ENCODE data around the gene BPIFA1.

Gene BPIFA1

DNA sequence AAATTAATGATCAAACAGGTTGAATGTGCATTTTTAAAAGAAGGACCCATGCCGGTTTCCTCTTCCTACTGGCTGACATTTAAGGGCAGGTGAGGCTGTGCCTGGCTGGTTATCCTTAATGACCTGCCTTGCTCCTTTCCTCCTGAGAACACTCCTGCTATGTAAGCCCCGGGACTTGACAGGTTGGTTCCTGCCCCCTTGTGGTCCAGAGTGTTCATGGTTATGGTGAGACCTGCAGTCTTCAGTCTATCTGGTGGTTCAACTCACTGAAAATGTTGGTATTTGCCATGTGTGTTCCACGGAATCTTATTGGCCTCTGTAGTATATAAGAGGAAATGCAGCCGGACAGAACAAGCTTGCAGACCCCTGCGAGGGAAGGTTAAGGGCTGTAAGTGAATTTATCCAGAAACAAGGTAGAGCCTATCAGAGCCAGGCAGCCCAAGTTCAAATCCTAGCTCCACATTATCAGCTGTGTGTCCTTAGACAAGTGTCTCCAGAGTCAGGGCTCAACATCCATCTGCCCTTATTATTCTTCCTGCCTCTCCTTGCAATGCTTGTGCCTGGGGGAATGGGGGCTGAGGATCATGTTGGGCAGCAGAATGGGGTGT lies 23.9 kb upstream of the BPIFA1 start:
- Histone ChIP-seq H2AFZ (ENCODE audit: low read depth, low read length) (no peak overlapping the region), H3K27me3 (ENCODE audit: insufficient read depth, low read length, poor library complexity) (peaks cover 8% of the 10 kb centered on the region), H3K36me3 (ENCODE audit: insufficient read depth, low read length) (no peaks in the 10 kb centered on the region), H3K4me3 (ENCODE audit: low read depth in 1 of 2, low read length in 2 of 2) (no peak overlapping the region), H3K9me3 (ENCODE audit: insufficient read depth, low read length, severe bottlenecking) (no peaks in the 10 kb centered on the region), H3K9ac (ENCODE audit: low read depth, low read length) (no peak overlapping the region), H4K20me1 (ENCODE audit: insufficient read depth, low read length) (no peaks in the 10 kb centered on the region), H3K4me2 (ENCODE audit: insufficient read depth, low read length) (no peak overlapping the region), H3K27ac (ENCODE audit: low read length) (no peak overlapping the region), H3K4me1 (ENCODE audit: insufficient read depth, low read length) (no peaks in the 10 kb centered on the region), H3K79me2 (ENCODE audit: insufficient read depth, low read length) (no peaks in the 10 kb centered on the region)
- TF ChIP-seq, protein P1, sequence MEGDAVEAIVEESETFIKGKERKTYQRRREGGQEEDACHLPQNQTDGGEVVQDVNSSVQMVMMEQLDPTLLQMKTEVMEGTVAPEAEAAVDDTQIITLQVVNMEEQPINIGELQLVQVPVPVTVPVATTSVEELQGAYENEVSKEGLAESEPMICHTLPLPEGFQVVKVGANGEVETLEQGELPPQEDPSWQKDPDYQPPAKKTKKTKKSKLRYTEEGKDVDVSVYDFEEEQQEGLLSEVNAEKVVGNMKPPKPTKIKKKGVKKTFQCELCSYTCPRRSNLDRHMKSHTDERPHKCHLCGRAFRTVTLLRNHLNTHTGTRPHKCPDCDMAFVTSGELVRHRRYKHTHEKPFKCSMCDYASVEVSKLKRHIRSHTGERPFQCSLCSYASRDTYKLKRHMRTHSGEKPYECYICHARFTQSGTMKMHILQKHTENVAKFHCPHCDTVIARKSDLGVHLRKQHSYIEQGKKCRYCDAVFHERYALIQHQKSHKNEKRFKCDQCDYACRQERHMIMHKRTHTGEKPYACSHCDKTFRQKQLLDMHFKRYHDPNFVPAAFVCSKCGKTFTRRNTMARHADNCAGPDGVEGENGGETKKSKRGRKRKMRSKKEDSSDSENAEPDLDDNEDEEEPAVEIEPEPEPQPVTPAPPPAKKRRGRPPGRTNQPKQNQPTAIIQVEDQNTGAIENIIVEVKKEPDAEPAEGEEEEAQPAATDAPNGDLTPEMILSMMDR (IDR thresholded peaks at IDR 0.05; ENCODE audit: borderline replicate concordance, extremely low read depth, low read length, poor library complexity, severe bottlenecking), result peak; percentile 65
- TF ChIP-seq EZH2 (IDR thresholded peaks at IDR 0.05; ENCODE audit: borderline replicate concordance, low read depth, low read length, severe bottlenecking), result no peak
- DNase-seq (peak; percentile 48), ATAC-seq (ENCODE audit: insufficient read depth, low read depth) (peak; percentile 78)

GRCh38 chr20:33217052-33217451 lies 18.7 kb upstream of the BPIFA1 start, which contains the start of gene BPIFA3:
Gene BPIFA3 (plus strand): TSS chr20:33217352. CDS start chr20:33217537, 185 bp downstream.
- no peak within 1 kb of the TSS for H3K4me3 ChIP-seq (ENCODE audit: low read depth in 1 of 2, low read length in 2 of 2)
- no peak for TF ChIP-seq EZH2 (IDR thresholded peaks at IDR 0.05; ENCODE audit: borderline replicate concordance, low read depth, low read length, severe bottlenecking)
- TF ChIP-seq, protein P1 (IDR thresholded peaks at IDR 0.05; ENCODE audit: borderline replicate concordance, extremely low read depth, low read length, poor library complexity, severe bottlenecking), result no peak
- H2AFZ ChIP-seq (ENCODE audit: low read depth, low read length), result no peak within 1 kb of the TSS
- H3K9me3 ChIP-seq (ENCODE audit: insufficient read depth, low read length, severe bottlenecking), result no peaks in the 10 kb centered on the region
- no peak within 1 kb of the TSS for H3K9ac ChIP-seq (ENCODE audit: low read depth, low read length)
- DNase-seq (no peak), ATAC-seq (ENCODE audit: insufficient read depth, low read depth) (no peak)
- H3K4me1 ChIP-seq (ENCODE audit: insufficient read depth, low read length), result no peaks in the 10 kb centered on the region
- H3K27ac ChIP-seq (ENCODE audit: low read length), result no peak within 1 kb of the TSS
- H4K20me1 ChIP-seq (ENCODE audit: insufficient read depth, low read length), result 0 out of 2 replicates have a peak, but pooled peaks cover 4% of the 10 kb centered on the region
- H3K36me3 ChIP-seq (ENCODE audit: insufficient read depth, low read length), result no peaks in the 10 kb centered on the region
- peaks cover 23% of the 10 kb centered on the region for H3K27me3 ChIP-seq (ENCODE audit: insufficient read depth, low read length, poor library complexity)
- H3K4me2 ChIP-seq (ENCODE audit: insufficient read depth, low read length), result no peak within 1 kb of the TSS
- H3K79me2 ChIP-seq (ENCODE audit: insufficient read depth, low read length), result no peaks in the 10 kb centered on the region

DNA sequence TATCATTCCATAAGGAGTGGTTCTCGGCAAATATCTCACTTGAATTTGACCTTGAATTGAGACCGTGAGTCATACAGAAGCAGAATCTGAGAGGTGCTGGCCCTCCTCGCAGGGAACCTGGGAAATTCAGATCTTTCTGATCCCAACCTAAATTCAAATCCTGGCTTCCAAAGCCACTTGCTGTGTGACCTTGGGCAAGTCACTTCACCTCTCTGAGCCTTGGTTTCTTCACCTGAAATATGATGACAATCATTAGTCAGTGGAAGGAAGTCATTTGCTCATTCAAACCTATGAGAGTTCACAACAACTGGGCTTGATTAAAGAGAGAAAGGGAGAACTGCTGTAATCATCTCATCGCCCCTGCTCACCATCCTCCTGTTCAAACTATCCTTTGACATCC lies 11.4 kb upstream of the BPIFA1 start:
- no peak for ATAC-seq (ENCODE audit: insufficient read depth, low read depth)

More for the DNA sequence above, 11.4 kb upstream of the BPIFA1 start:
- no peak overlapping the region for H3K4me3 ChIP-seq (ENCODE audit: low read depth in 1 of 2, low read length in 2 of 2)
- no peak for DNase-seq
- no peaks in the 10 kb centered on the region for H3K79me2 ChIP-seq (ENCODE audit: insufficient read depth, low read length)
- no peak for TF ChIP-seq EZH2 (IDR thresholded peaks at IDR 0.05; ENCODE audit: borderline replicate concordance, low read depth, low read length, severe bottlenecking)
- TF ChIP-seq, protein P1 (IDR thresholded peaks at IDR 0.05; ENCODE audit: borderline replicate concordance, extremely low read depth, low read length, poor library complexity, severe bottlenecking), result no peak
- H3K27me3 ChIP-seq (ENCODE audit: insufficient read depth, low read length, poor library complexity), result no peaks in the 10 kb centered on the region
- no peaks in the 10 kb centered on the region; the same call in 1 of the 2 replicates for H4K20me1 ChIP-seq (ENCODE audit: insufficient read depth, low read length)
- no peak overlapping the region for H3K4me2 ChIP-seq (ENCODE audit: insufficient read depth, low read length)
- H3K9me3 ChIP-seq (ENCODE audit: insufficient read depth, low read length, severe bottlenecking), result no peaks in the 10 kb centered on the region
- H3K36me3 ChIP-seq (ENCODE audit: insufficient read depth, low read length), result no peaks in the 10 kb centered on the region
- no peaks in the 10 kb centered on the region for H3K4me1 ChIP-seq (ENCODE audit: insufficient read depth, low read length)
- H3K27ac ChIP-seq (ENCODE audit: low read length), result no peak overlapping the region
- no peak overlapping the region for H3K9ac ChIP-seq (ENCODE audit: low read depth, low read length)
- H2AFZ ChIP-seq (ENCODE audit: low read depth, low read length), result no peak overlapping the region

Measured in DND-41 (cell line).